ENCODE results near the gene SLC24A3.

The SLC24A3 gene

DNA sequence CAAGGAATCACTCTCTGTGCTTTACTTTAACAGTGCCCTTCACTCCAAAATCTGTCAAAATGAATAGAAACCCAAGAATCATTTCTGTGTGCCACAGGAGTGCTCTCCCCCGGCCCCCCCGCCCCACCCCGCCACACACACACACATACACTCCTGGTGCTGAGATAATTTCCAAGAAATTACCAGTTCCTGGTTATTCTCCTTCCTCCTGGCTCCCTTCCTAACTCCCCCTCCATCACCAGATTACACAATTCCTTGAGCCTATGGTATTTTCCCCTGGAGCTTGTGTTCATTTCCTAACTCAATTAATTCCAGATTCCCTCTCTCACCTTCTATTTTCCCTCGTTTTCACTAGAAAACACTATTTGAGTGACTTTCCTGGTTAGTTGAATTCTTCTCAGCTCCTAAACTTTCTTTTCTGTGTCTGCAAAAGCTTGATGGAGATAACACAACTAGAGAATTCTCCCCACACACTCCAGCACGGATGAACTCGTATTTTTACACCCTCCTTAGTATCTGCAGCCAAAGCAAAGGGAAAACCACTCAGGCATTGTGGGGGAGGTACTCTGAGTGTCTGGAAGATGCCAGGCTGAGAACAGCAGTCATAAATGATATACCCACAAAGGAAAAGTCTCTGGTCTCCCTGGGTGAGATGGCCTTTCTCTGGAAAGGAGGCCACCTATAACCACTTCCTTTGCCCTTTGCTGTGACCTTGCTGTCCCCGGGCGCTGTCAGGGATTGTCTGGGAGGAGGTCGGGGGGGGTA is 1.9 kb upstream of the SLC24A3 start:
- POLR2A ChIA-PET: no interaction called here
- CTCF ChIA-PET: interaction anchor here (0.6 kb wide), 1 partner anchor 27 kb away, joined by 4 read pairs; no protein-coding TSS in a partner anchor
- Histone ChIP-seq H3K9me3 (ENCODE audit: control insufficient read depth, insufficient read depth, low read depth, low read length) (no peaks in the 10 kb centered on the region), H3K36me3 (ENCODE audit: control insufficient read depth in 2 of 2, insufficient read depth in 1 of 2, low read length in 2 of 2) (no peaks in the 10 kb centered on the region), H3K27ac (ENCODE audit: extremely low read depth, low read depth, low read length) (no peak overlapping the region), H3K4me1 (ENCODE audit: control insufficient read depth, insufficient read depth, low read length) (no peaks in the 10 kb centered on the region), H3K4me3 (ENCODE audit: low read depth, low read length) (no peak overlapping the region)
- TF ChIP-seq ZNF677 (tag by site-specific recombination; IDR thresholded peaks at IDR 0.05) (no peak), ZFP41 (tag by site-specific recombination; IDR thresholded peaks at IDR 0.05; ENCODE audit: borderline replicate concordance) (no peak), ZNF354C (tag by site-specific recombination; IDR thresholded peaks at IDR 0.05; ENCODE audit: borderline replicate concordance, low read depth) (no peak)

DNA sequence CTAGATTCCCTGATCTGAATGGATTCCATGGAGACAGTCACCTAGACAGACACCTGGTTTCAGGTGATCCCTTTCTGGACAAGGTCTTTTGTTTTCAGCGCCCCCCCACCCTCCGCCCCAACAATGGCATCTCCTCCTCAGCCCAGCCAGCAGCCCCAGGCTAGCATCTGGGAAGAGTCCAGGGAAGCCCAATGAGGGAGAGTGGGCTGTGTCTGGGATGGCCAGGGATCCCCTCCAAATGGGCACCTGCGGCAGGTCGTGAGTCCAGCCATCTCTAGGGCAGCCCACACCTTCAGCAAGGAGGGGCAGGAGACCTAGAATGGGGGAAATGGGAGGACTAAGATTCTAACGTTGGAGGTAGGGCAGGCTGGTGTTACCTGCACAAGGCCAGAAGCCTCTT is 1.2 kb upstream of the SLC24A3 start:
- no peak overlapping the region for H3K4me3 ChIP-seq (ENCODE audit: low read depth, low read length)
- POLR2A ChIA-PET: no interaction called here
- no peak overlapping the region for H3K27ac ChIP-seq (ENCODE audit: extremely low read depth, low read depth, low read length)
- CTCF ChIA-PET: no interaction called here
- no peaks in the 10 kb centered on the region for H3K4me1 ChIP-seq (ENCODE audit: control insufficient read depth, insufficient read depth, low read length)
- no peak for TF ChIP-seq ZNF785 (tag by site-specific recombination; IDR thresholded peaks at IDR 0.05)
- no peak for TF ChIP-seq ZBTB8A (tag by site-specific recombination; IDR thresholded peaks at IDR 0.05)
- TF ChIP-seq, protein P1, sequence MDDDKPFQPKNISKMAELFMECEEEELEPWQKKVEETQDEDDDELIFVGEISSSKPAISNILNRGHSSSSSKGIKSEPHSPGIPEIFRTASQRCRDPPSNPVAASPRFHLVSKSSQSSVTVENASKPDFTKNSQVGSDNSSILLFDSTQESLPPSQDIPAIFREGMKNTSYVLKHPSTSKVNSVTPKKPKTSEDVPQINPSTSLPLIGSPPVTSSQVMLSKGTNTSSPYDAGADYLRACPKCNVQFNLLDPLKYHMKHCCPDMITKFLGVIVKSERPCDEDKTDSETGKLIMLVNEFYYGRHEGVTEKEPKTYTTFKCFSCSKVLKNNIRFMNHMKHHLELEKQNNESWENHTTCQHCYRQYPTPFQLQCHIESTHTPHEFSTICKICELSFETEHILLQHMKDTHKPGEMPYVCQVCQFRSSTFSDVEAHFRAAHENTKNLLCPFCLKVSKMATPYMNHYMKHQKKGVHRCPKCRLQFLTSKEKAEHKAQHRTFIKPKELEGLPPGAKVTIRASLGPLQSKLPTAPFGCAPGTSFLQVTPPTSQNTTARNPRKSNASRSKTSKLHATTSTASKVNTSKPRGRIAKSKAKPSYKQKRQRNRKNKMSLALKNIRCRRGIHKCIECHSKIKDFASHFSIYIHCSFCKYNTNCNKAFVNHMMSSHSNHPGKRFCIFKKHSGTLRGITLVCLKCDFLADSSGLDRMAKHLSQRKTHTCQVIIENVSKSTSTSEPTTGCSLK (tag by site-specific recombination; IDR thresholded peaks at IDR 0.05): no peak
- TF ChIP-seq ZNF433 (tag by site-specific recombination; IDR thresholded peaks at IDR 0.05; ENCODE audit: low read depth): no peak
- no peak for TF ChIP-seq ZNF202 (tag by site-specific recombination; IDR thresholded peaks at IDR 0.05; ENCODE audit: borderline replicate concordance)
- TF ChIP-seq ZNF707 (tag by site-specific recombination; IDR thresholded peaks at IDR 0.05): no peak
- no peak for TF ChIP-seq ZBTB17 (tag by site-specific recombination; IDR thresholded peaks at IDR 0.05)
- TF ChIP-seq ZSCAN23 (tag by site-specific recombination; IDR thresholded peaks at IDR 0.05): no peak
- TF ChIP-seq ZNF335 (tag by site-specific recombination; conservative IDR thresholded peaks at IDR 0.05): no peak
- TF ChIP-seq ZNF555 (tag by site-specific recombination; conservative IDR thresholded peaks at IDR 0.05): no peak
- no peak for TF ChIP-seq FEZF1 (tag by site-specific recombination; IDR thresholded peaks at IDR 0.05)
- no peak for TF ChIP-seq TCF7L2 (IDR thresholded peaks at IDR 0.05; ENCODE audit: borderline replicate concordance, low read depth, low read length)
- TF ChIP-seq ZNF223 (tag by site-specific recombination; IDR thresholded peaks at IDR 0.05): no peak
- TF ChIP-seq ZNF157 (tag by site-specific recombination; IDR thresholded peaks at IDR 0.05): no peak
- TF ChIP-seq, protein P2, sequence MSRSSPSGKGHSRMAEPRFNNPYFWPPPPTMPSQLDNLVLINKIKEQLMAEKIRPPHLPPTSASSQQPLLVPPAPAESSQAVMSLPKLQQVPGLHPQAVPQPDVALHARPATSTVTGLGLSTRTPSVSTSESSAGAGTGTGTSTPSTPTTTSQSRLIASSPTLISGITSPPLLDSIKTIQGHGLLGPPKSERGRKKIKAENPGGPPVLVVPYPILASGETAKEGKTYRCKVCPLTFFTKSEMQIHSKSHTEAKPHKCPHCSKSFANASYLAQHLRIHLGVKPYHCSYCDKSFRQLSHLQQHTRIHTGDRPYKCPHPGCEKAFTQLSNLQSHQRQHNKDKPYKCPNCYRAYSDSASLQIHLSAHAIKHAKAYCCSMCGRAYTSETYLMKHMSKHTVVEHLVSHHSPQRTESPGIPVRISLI (tag by site-specific recombination; IDR thresholded peaks at IDR 0.05): no peak
- no peaks in the 10 kb centered on the region for H3K36me3 ChIP-seq (ENCODE audit: control insufficient read depth in 2 of 2, insufficient read depth in 1 of 2, low read length in 2 of 2)
- no peaks in the 10 kb centered on the region for H3K9me3 ChIP-seq (ENCODE audit: control insufficient read depth, insufficient read depth, low read depth, low read length)
